ENCODE data around the gene COL27A1. TPM values are rescaled to one million over a fixed set of nuclear protein-coding genes. Genes with fewer than 3 reads are reported as not detected.

COL27A1 gene
- total RNA-seq, 2 donors from 2014 or later, result 18.5 to 57.1 TPM

GRCh38 chr9:114143234-114143633, 12.1 kb upstream of the COL27A1 start:
- Histone ChIP-seq H3K27ac (no peak overlapping the region), H3K9me3 (no peaks in the 10 kb centered on the region), H3K36me3 (no peaks in the 10 kb centered on the region), H3K27me3 (replicated peaks; ENCODE audit: insufficient read depth) (no peaks in the 10 kb centered on the region), H3K4me3 (no peak overlapping the region), H3K4me1 (ENCODE audit: control insufficient read depth in 1 of 2, low read depth in 2 of 2) (peaks cover 0 to 22% of the 10 kb centered on the region in 2 donors)
- TF ChIP-seq, protein P1, sequence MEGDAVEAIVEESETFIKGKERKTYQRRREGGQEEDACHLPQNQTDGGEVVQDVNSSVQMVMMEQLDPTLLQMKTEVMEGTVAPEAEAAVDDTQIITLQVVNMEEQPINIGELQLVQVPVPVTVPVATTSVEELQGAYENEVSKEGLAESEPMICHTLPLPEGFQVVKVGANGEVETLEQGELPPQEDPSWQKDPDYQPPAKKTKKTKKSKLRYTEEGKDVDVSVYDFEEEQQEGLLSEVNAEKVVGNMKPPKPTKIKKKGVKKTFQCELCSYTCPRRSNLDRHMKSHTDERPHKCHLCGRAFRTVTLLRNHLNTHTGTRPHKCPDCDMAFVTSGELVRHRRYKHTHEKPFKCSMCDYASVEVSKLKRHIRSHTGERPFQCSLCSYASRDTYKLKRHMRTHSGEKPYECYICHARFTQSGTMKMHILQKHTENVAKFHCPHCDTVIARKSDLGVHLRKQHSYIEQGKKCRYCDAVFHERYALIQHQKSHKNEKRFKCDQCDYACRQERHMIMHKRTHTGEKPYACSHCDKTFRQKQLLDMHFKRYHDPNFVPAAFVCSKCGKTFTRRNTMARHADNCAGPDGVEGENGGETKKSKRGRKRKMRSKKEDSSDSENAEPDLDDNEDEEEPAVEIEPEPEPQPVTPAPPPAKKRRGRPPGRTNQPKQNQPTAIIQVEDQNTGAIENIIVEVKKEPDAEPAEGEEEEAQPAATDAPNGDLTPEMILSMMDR (IDR thresholded peaks at IDR 0.05), result no peak
- ATAC-seq (ENCODE audit: insufficient number of reproducible peaks, low FRiP score, low read depth) (no peak), DNase-seq (ENCODE audit: low spot score) (no peak)

DNA sequence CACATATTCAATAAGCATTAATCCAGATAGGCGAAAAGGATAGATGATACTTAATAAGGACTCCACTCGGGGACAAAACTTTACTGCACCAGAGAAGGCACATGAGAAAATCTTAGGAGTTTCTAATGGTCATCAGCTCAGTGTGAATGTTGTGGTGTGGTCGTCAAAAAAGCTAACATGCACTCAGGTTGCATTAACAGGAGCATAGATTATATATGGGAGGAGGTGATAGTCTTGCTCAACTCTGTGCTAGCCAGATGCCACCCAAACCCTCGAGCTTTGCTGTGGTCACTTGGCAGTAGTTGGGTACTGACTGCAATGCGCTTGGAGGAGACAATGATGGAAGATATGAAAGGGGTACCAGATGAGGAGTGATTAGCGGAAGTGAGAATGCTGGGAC, 8.6 kb upstream of the COL27A1 start:
- no peak for ATAC-seq (ENCODE audit: insufficient number of reproducible peaks, low FRiP score, low read depth)
- peaks cover 0 to 3% of the 10 kb centered on the region in 2 donors for H3K4me1 ChIP-seq (ENCODE audit: control insufficient read depth in 1 of 2, low read depth in 2 of 2)
- no peaks in the 10 kb centered on the region for H3K9me3 ChIP-seq
- no peak overlapping the region for H3K27ac ChIP-seq
- no peak for DNase-seq (ENCODE audit: low spot score)
- no peak overlapping the region for H3K4me3 ChIP-seq
- H3K36me3 ChIP-seq, result no peaks in the 10 kb centered on the region
- TF ChIP-seq, protein P1 (IDR thresholded peaks at IDR 0.05), result no peak
- no peaks in the 10 kb centered on the region for H3K27me3 ChIP-seq (replicated peaks; ENCODE audit: insufficient read depth)

- H3K36me3 ChIP-seq, result no peaks in the 10 kb centered on the region
- no peaks in the 10 kb centered on the region for H3K9me3 ChIP-seq
- TF ChIP-seq, protein P1 (IDR thresholded peaks at IDR 0.05), result no peak
- H3K27me3 ChIP-seq (replicated peaks; ENCODE audit: insufficient read depth), result no peaks in the 10 kb centered on the region
- no peak overlapping the region for H3K4me3 ChIP-seq
- H3K4me1 ChIP-seq (ENCODE audit: control insufficient read depth in 1 of 2, low read depth in 2 of 2), result peaks cover 7 to 8% of the 10 kb centered on the region in 2 donors
- DNase-seq (ENCODE audit: low spot score) (no peak), ATAC-seq (ENCODE audit: insufficient number of reproducible peaks, low FRiP score, low read depth) (no peak)
- H3K27ac ChIP-seq, result no peak overlapping the region
Observed at GRCh38 chr9:114149181-114149580, 6.2 kb upstream of the COL27A1 start.

DNA sequence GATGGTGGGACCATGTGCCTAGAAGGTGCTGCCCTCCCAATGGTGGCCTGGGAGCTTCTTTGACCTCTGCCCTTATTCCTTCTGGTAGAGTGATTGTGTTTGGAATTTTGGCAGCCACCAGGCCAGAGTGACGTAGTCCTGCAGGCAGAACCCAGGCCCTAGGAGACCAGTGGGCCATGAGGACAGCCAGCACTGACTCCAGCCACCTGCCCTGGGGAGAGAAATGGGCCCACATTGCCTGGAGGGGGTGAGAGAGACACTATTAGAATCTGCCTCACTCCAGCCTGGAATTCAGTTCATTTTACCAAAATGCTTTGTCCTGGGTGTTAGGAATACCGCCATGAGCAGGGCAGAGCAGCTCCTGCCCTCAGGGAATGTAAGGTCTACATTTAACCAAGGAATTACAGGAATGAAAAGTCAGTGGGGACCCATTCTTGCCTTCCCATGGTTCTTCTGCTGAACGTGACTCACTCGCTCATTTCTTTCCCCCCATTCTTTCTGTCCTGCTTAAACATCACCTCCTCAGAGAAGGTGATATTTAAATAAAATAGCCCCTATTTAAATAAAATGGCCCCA, 5.5 kb upstream of the COL27A1 start:
- DNase-seq (ENCODE audit: low spot score) (no peak), ATAC-seq (ENCODE audit: insufficient number of reproducible peaks, low FRiP score, low read depth) (no peak)
- Histone ChIP-seq H3K36me3 (no peaks in the 10 kb centered on the region), H3K27me3 (replicated peaks; ENCODE audit: insufficient read depth) (no peaks in the 10 kb centered on the region), H3K4me1 (ENCODE audit: control insufficient read depth in 1 of 2, low read depth in 2 of 2) (peaks cover 14 to 15% of the 10 kb centered on the region in 2 donors), H3K27ac (no peak overlapping the region), H3K9me3 (no peaks in the 10 kb centered on the region), H3K4me3 (no peak overlapping the region)
- TF ChIP-seq, protein P1 (IDR thresholded peaks at IDR 0.05), result no peak

- no peaks in the 10 kb centered on the region for H3K27me3 ChIP-seq (replicated peaks; ENCODE audit: insufficient read depth)
- no peak overlapping the region for H3K27ac ChIP-seq
- H3K4me1 ChIP-seq (ENCODE audit: control insufficient read depth in 1 of 2, low read depth in 2 of 2), result peaks cover 17 to 18% of the 10 kb centered on the region in 2 donors
- ATAC-seq (ENCODE audit: insufficient number of reproducible peaks, low FRiP score, low read depth) (no peak), DNase-seq (ENCODE audit: low spot score) (no peak)
- no peaks in the 10 kb centered on the region for H3K9me3 ChIP-seq
- no peak overlapping the region for H3K4me3 ChIP-seq
- no peaks in the 10 kb centered on the region for H3K36me3 ChIP-seq
- TF ChIP-seq, protein P1 (IDR thresholded peaks at IDR 0.05), result no peak
Observed at GRCh38 chr9:114150608-114151007, 4.7 kb upstream of the COL27A1 start.
